HepG2 (cell line): ENCODE measurements around the gene AXIN2. TPM values are rescaled to one million over a fixed set of nuclear protein-coding genes. Genes with fewer than 3 reads are reported as not detected.

Experiments
- ATM ChIP-seq: fragments of 450-650 bp; IDR thresholded peaks from 2 replicates; pipeline ENCODE4 v1.7.1; 2017; ENCODE audit warnings: mild to moderate bottlenecking, borderline replicate concordance
- GATAD1 ChIP-seq: IDR thresholded peaks from 2 replicates; pipeline ENCODE4 v1.6.1; 2016; ENCODE audit warnings: missing genetic modification reagents, missing compliant biosample characterization
- HOXA9 ChIP-seq: sonication (generic); formaldehyde crosslinking; IDR thresholded peaks from 2 replicates; pipeline ENCODE4 v1.8.1; 2022; ENCODE audit warnings: missing genetic modification reagents, mild to moderate bottlenecking, moderate library complexity, borderline replicate concordance
- RAD51 ChIP-seq: fragments of 450-650 bp; IDR thresholded peaks from 2 replicates; pipeline ENCODE4 v1.6.1; 2016; ENCODE audit warnings: borderline replicate concordance
- SP140L ChIP-seq: sonication (generic); formaldehyde crosslinking; IDR thresholded peaks from 2 replicates; pipeline ENCODE4 v1.4.0; 2020; ENCODE audit warnings: missing genetic modification reagents, borderline replicate concordance
- SYNCRIP ChIP-seq: fragments of 200-400 bp; formaldehyde crosslinking; IDR thresholded peaks from 2 replicates; pipeline ENCODE4 v1.6.1; 2018; ENCODE audit warnings: mild to moderate bottlenecking, low read depth, low read length; ENCODE audit not compliant: insufficient read depth
- TAF15 ChIP-seq: fragments of 200-400 bp; formaldehyde crosslinking; IDR thresholded peaks from one replicate; pipeline ENCODE4 v1.6.1; 2018; ENCODE audit warnings: mild to moderate bottlenecking, low read depth, low read length; ENCODE audit not compliant: poor library complexity, severe bottlenecking
- ZIK1 ChIP-seq: sonication (generic); formaldehyde crosslinking; IDR thresholded peaks from 2 replicates; pipeline ENCODE4 v1.5.0; 2020; ENCODE audit warnings: mild to moderate bottlenecking, low read depth, missing genetic modification reagents, borderline replicate concordance
- ZNF605 ChIP-seq: sonication (generic); formaldehyde crosslinking; IDR thresholded peaks from 2 replicates; pipeline ENCODE4 v1.8.0; 2022; ENCODE audit warnings: mild to moderate bottlenecking, missing genetic modification reagents
- ZNF660 ChIP-seq: sonication (generic); formaldehyde crosslinking; IDR thresholded peaks from 2 replicates; pipeline ENCODE4 v1.5.1; 2020; ENCODE audit warnings: mild to moderate bottlenecking, low read depth, missing genetic modification reagents, borderline replicate concordance
- ZNF720 ChIP-seq: sonication (generic); formaldehyde crosslinking; IDR thresholded peaks from 2 replicates; pipeline ENCODE4 v1.4.0; 2020; ENCODE audit warnings: missing genetic modification reagents
- ZNF775 ChIP-seq: sonication (generic); formaldehyde crosslinking; IDR thresholded peaks from 2 replicates; pipeline ENCODE4 v1.4.0; 2020; ENCODE audit warnings: missing genetic modification reagents, mild to moderate bottlenecking, moderate library complexity, borderline replicate concordance
- ZSCAN9 ChIP-seq: IDR thresholded peaks from 2 replicates; pipeline ENCODE4 v1.6.1; 2016; ENCODE audit warnings: borderline replicate concordance
- polyA plus RNA-seq, 8 experiments: library from polyadenylated mRNA; depleted of rRNA in 3 of 8; stranded (reverse) in 7 of 8; unstranded in 1 of 8; fragments of >200 nt; fragmentation: Illumina TruSeq in 4 of 8; extraction: Trizol in 4 of 8; gene quantifications; 2 replicates each; pipeline versions ENCODE4 v1.2.1 to v1.2.3, GENCODE V29; 2011 to 2016; ENCODE audit warnings: low read depth in 4 of 8, missing spikeins in 1 of 8, mixed read lengths in 1 of 8; ENCODE audit not compliant: insufficient read depth in 1 of 8
- total RNA-seq, 5 experiments: library from RNA; depleted of rRNA; stranded (reverse); fragments of >200 nt; fragmentation: Illumina TruSeq; extraction: Trizol; gene quantifications; 2 replicates each; pipeline ENCODE4 v1.2.3, GENCODE V29; 2016; ENCODE audit warnings: low read depth in 1 of 5
- TF ChIP-seq, protein P1 (sequence below): IDR thresholded peaks from 2 replicates; pipeline ENCODE4 v1.6.1; 2016; ENCODE audit warnings: low read depth, control low read depth
- TF ChIP-seq, protein P2 (sequence below): sonication (generic); formaldehyde crosslinking; IDR thresholded peaks from 2 replicates; pipeline ENCODE4 v1.4.0; 2020; ENCODE audit warnings: missing genetic modification reagents; ENCODE audit errors: not compliant biosample characterization
- TF ChIP-seq, protein P3 (sequence below): sonication (generic); formaldehyde crosslinking; IDR thresholded peaks from 2 replicates; pipeline ENCODE4 v1.5.0; 2020; ENCODE audit warnings: mild to moderate bottlenecking, missing genetic modification reagents
- TF ChIP-seq, protein P4 (sequence below): sonication (generic); formaldehyde crosslinking; conservative IDR thresholded peaks from 2 replicates; pipeline ENCODE4 v1.8.0; 2022; ENCODE audit warnings: mild to moderate bottlenecking, moderate library complexity, missing genetic modification reagents
- TF ChIP-seq, protein P5 (sequence below): sonication (generic); formaldehyde crosslinking; conservative IDR thresholded peaks from 2 replicates; pipeline ENCODE4 v1.8.1; 2023; ENCODE audit warnings: missing genetic modification reagents
- TF ChIP-seq, protein P6 (sequence below): sonication (generic); formaldehyde crosslinking; IDR thresholded peaks from 2 replicates; pipeline ENCODE4 v1.9.0; 2021; ENCODE audit warnings: missing genetic modification reagents, mild to moderate bottlenecking, borderline replicate concordance

Gene AXIN2
- total and polyA plus RNA-seq, 2 of the 13 experiments (the other 11 are each of a cell fraction or from before 2014, with no cell fraction given): 58.6 to 63.4 TPM

DNA sequence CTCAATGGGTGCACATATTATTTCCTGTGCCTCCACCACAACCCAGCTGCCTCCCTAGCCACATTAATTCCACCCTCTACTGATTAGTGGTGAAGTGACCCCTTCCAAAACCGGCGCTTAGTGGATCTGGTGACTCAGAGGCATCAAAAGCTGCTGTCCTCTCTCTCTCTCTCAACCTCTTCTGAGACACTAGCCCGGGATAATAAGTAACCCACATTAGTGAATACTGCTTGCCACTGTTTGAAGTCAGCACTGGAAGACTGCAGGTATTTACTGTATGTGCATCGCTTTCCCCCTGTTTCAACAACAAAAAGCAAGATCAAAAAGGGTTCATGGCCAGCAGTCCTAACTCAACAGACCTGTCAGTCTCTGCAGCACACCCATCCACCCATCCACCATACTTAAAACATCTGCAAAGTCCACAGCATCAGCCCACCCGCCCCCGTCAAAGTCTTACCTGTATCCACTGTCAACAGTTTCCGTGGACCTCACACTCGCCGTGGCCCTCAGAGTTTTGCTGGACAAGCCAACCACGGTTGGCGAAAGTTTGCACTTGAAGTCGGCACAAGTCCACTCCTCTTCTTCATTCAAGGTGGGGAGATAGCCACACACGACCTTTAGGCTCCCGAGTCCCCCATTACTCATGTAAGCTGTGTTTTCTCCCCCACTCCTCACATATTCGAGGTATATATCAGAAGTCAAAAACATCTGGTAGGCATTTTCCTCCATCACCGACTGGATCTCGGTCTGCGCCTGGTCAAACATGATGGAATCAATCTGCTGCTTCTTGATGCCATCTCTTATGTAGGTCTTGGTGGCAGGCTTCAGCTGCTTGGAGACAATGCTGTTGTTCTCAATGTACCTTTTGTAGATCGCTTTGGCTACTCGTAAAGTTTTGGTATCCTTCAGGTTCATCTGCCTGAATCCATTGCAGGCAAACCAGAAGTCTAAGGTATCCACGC is 3.8 kb downstream of the AXIN2 start (continued):
- TF ChIP-seq, protein P1, sequence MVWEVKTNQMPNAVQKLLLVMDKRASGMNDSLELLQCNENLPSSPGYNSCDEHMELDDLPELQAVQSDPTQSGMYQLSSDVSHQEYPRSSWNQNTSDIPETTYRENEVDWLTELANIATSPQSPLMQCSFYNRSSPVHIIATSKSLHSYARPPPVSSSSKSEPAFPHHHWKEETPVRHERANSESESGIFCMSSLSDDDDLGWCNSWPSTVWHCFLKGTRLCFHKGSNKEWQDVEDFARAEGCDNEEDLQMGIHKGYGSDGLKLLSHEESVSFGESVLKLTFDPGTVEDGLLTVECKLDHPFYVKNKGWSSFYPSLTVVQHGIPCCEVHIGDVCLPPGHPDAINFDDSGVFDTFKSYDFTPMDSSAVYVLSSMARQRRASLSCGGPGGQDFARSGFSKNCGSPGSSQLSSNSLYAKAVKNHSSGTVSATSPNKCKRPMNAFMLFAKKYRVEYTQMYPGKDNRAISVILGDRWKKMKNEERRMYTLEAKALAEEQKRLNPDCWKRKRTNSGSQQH (CRISPR knock-in tag): no peak
- TF ChIP-seq, protein P2, sequence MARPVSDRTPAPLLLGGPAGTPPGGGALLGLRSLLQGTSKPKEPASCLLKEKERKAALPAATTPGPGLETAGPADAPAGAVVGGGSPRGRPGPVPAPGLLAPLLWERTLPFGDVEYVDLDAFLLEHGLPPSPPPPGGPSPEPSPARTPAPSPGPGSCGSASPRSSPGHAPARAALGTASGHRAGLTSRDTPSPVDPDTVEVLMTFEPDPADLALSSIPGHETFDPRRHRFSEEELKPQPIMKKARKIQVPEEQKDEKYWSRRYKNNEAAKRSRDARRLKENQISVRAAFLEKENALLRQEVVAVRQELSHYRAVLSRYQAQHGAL (CRISPR knock-in tag): no peak
- peak; percentile 88 for TF ChIP-seq ZNF605 (CRISPR knock-in tag)
- no peak for TF ChIP-seq TAF15
- peak; percentile 92 for TF ChIP-seq ZSCAN9
- TF ChIP-seq ZNF720 (CRISPR knock-in tag): no peak
- TF ChIP-seq HOXA9 (CRISPR knock-in tag): 0 out of 2 replicates have a peak, but pooled peaks have one; percentile 53
- TF ChIP-seq ZNF660 (CRISPR knock-in tag): no peak
- TF ChIP-seq, protein P3, sequence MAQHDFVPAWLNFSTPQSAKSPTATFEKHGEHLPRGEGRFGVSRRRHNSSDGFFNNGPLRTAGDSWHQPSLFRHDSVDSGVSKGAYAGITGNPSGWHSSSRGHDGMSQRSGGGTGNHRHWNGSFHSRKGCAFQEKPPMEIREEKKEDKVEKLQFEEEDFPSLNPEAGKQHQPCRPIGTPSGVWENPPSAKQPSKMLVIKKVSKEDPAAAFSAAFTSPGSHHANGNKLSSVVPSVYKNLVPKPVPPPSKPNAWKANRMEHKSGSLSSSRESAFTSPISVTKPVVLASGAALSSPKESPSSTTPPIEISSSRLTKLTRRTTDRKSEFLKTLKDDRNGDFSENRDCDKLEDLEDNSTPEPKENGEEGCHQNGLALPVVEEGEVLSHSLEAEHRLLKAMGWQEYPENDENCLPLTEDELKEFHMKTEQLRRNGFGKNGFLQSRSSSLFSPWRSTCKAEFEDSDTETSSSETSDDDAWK (CRISPR knock-in tag): no peak
- TF ChIP-seq, protein P4, sequence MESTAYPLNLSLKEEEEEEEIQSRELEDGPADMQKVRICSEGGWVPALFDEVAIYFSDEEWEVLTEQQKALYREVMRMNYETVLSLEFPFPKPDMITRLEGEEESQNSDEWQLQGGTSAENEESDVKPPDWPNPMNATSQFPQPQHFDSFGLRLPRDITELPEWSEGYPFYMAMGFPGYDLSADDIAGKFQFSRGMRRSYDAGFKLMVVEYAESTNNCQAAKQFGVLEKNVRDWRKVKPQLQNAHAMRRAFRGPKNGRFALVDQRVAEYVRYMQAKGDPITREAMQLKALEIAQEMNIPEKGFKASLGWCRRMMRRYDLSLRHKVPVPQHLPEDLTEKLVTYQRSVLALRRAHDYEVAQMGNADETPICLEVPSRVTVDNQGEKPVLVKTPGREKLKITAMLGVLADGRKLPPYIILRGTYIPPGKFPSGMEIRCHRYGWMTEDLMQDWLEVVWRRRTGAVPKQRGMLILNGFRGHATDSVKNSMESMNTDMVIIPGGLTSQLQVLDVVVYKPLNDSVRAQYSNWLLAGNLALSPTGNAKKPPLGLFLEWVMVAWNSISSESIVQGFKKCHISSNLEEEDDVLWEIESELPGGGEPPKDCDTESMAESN (CRISPR knock-in tag): 0 out of 2 replicates have a peak, but pooled peaks have one; percentile 54
- TF ChIP-seq, protein P5, sequence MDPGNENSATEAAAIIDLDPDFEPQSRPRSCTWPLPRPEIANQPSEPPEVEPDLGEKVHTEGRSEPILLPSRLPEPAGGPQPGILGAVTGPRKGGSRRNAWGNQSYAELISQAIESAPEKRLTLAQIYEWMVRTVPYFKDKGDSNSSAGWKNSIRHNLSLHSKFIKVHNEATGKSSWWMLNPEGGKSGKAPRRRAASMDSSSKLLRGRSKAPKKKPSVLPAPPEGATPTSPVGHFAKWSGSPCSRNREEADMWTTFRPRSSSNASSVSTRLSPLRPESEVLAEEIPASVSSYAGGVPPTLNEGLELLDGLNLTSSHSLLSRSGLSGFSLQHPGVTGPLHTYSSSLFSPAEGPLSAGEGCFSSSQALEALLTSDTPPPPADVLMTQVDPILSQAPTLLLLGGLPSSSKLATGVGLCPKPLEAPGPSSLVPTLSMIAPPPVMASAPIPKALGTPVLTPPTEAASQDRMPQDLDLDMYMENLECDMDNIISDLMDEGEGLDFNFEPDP: no peak
- no peak for TF ChIP-seq ZIK1 (CRISPR knock-in tag)
- TF ChIP-seq ATM: no peak
- TF ChIP-seq GATAD1: peak; percentile 69; the same call in 1 of the 2 replicates
- TF ChIP-seq RAD51: no peak
- TF ChIP-seq, protein P6, sequence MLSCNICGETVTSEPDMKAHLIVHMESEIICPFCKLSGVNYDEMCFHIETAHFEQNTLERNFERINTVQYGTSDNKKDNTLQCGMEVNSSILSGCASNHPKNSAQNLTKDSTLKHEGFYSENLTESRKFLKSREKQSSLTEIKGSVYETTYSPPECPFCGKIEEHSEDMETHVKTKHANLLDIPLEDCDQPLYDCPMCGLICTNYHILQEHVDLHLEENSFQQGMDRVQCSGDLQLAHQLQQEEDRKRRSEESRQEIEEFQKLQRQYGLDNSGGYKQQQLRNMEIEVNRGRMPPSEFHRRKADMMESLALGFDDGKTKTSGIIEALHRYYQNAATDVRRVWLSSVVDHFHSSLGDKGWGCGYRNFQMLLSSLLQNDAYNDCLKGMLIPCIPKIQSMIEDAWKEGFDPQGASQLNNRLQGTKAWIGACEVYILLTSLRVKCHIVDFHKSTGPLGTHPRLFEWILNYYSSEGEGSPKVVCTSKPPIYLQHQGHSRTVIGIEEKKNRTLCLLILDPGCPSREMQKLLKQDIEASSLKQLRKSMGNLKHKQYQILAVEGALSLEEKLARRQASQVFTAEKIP (CRISPR knock-in tag): no peak
- no peak for TF ChIP-seq SYNCRIP
- no peak for TF ChIP-seq SP140L
- TF ChIP-seq ZNF775 (CRISPR knock-in tag): no peak
